Fibroblast of lung (primary cell): ENCODE measurements around the gene SLC35G4.

ENCODE experiments used
- CTCF ChIP-seq, 2 donors: IDR thresholded peaks in 1 of 2; conservative IDR thresholded peaks in 1 of 2; 1 replicate in 1 of 2; 2 replicates in 1 of 2; pipeline ENCODE4 v1.5.1; 2011 to 2012; ENCODE audit warnings: low read length in 2 of 2, control low read depth in 1 of 2, inconsistent platforms in 1 of 2, low read depth in 1 of 2, mild to moderate bottlenecking in 1 of 2
- EZH2 ChIP-seq: IDR thresholded peaks from 2 replicates; pipeline ENCODE4 v1.5.1; 2012; ENCODE audit warnings: low read length, control low read depth, mild to moderate bottlenecking; ENCODE audit errors: missing control alignments

- TF ChIP-seq EZH2, result no peak
- peak; percentile 27 to 41 for TF ChIP-seq CTCF (conservative IDR thresholded peaks at IDR 0.05 in 1 of 2, IDR thresholded peaks at IDR 0.05 in 1 of 2; ENCODE audit: low read depth in 1 of 2, low read length in 2 of 2)
Measured at GRCh38 chr18:11570769-11571412, 38.5 kb upstream of the SLC35G4 start.
